GM12878 (cell line): ENCODE data around the gene IGF2R. TPM values are rescaled to one million over a fixed set of nuclear protein-coding genes. Genes with fewer than 3 reads are reported as not detected.

Experiments used
- ATAC-seq: fragments of 200-7000 bp; cut with Tn5 transposase; 3 replicates; pipeline ENCODE4 v1.9.1; 2020; ENCODE audit warnings: mild to moderate bottlenecking, moderate library complexity
- BruUV-seq: library from RNA; stranded (reverse); fragments of 400-500 nt; replicated peaks from 2 replicates; lab custom pipeline; 2021; lab: Mats Ljungman, UMichigan
- CTCF ChIA-PET: fragments of 300-600 bp; sonication (Branson Sonifier 250); formaldehyde crosslinking; extraction: SDS; loops from one replicate; lab custom pipeline; 2021; ENCODE audit warnings: inconsistent platforms; lab: Yijun Ruan, JAX
- POLR2A ChIA-PET: fragments of 350-600 bp; formaldehyde crosslinking; extraction: SDS; loops from one replicate; lab custom pipeline; 2021; ENCODE audit warnings: inconsistent platforms; lab: Charles Lee
- RAD21 ChIA-PET: fragments of 300-600 bp; sonication (Branson Sonifier 250); formaldehyde crosslinking; loops from one replicate; lab custom pipeline; 2023; ENCODE audit warnings: antibody characterized with exemption; ENCODE audit not compliant: unreplicated experiment; lab: Charles Lee
- SMC1A ChIA-PET: fragments of 300-600 bp; sonication (Branson Sonifier 250); formaldehyde crosslinking; loops from one replicate; lab custom pipeline; 2023; ENCODE audit not compliant: unreplicated experiment, uncharacterized antibody; lab: Charles Lee
- DNase-seq: peaks from one replicate; pipeline ENCODE4 v3.0.0-alpha.2; 2011; ENCODE audit warnings: low read depth, low spot score
- FAIRE-seq: peaks from 3 replicates; lab custom pipeline; 2011; peaks lifted over from hg19 to GRCh38; lab: Jason Lieb, UNC
- H2AFZ ChIP-seq: 2 replicates; pipeline ENCODE4 v1.6.0; 2011; ENCODE audit warnings: low read depth, low read length, control low read depth; ENCODE audit not compliant: control insufficient read depth
- H3K27ac ChIP-seq: 2 replicates; pipeline ENCODE4 v1.5.1; 2011; ENCODE audit warnings: control low read depth; ENCODE audit not compliant: control insufficient read depth, insufficient read depth
- H3K27me3 ChIP-seq, 2 experiments: replicated peaks in 1 of 2; 2 replicates each; pipeline versions ENCODE4 v1.6.0 to v1.6.1; 2011; ENCODE audit warnings: low read length in 1 of 2; ENCODE audit not compliant: control insufficient read depth in 2 of 2, insufficient read depth in 2 of 2
- H3K36me3 ChIP-seq, 2 experiments: 2 replicates each; pipeline ENCODE4 v1.5.1; 2011; ENCODE audit warnings: low read length in 1 of 2; ENCODE audit not compliant: control insufficient read depth in 2 of 2, insufficient read depth in 2 of 2
- H3K4me1 ChIP-seq: 2 replicates; pipeline ENCODE4 v1.6.1; 2011; ENCODE audit warnings: mild to moderate bottlenecking, low read length, moderate library complexity, mixed read lengths; ENCODE audit not compliant: control insufficient read depth, insufficient read depth
- H3K4me2 ChIP-seq: 2 replicates; pipeline ENCODE4 v1.6.0; 2011; ENCODE audit warnings: control low read depth; ENCODE audit not compliant: control insufficient read depth, insufficient read depth
- H3K4me3 ChIP-seq: fragments of 200-600 bp; sonication (generic); 2 replicates; pipeline ENCODE4 v1.5.1; 2016
- H3K79me2 ChIP-seq: 2 replicates; pipeline ENCODE4 v1.6.0; 2011; ENCODE audit warnings: low read length; ENCODE audit not compliant: control insufficient read depth, insufficient read depth
- H3K9ac ChIP-seq: 2 replicates; pipeline ENCODE4 v1.8.0; 2011; ENCODE audit warnings: low read length, control low read depth, mixed read lengths; ENCODE audit not compliant: control insufficient read depth, insufficient read depth
- H3K9me3 ChIP-seq: replicated peaks from 3 replicates; pipeline ENCODE4 v1.5.1; 2011; ENCODE audit warnings: mild to moderate bottlenecking, low read length; ENCODE audit not compliant: control insufficient read depth, insufficient read depth
- H4K20me1 ChIP-seq: 2 replicates; pipeline ENCODE4 v1.6.0; 2011; ENCODE audit not compliant: control insufficient read depth, insufficient read depth
- ATF7 ChIP-seq: fragments of 450-650 bp; IDR thresholded peaks from 2 replicates; pipeline ENCODE4 v1.6.1; 2016; ENCODE audit warnings: low read depth, mild to moderate bottlenecking
- BMI1 ChIP-seq: fragments of 450-650 bp; IDR thresholded peaks from 2 replicates; pipeline ENCODE4 v1.6.1; 2016; ENCODE audit warnings: mild to moderate bottlenecking, moderate library complexity, borderline replicate concordance
- CBX3 ChIP-seq: fragments of 200-600 bp; sonication (generic); IDR thresholded peaks from 2 replicates; pipeline ENCODE4 v1.6.1; 2016; ENCODE audit warnings: low read depth, borderline replicate concordance
- CEBPB ChIP-seq, 2 experiments: fragments of 150-350 bp in 1 of 2; IDR thresholded peaks; 2 replicates each; pipeline ENCODE4 v1.6.1; 2012 to 2014; ENCODE audit warnings: low read depth in 2 of 2, low read length in 2 of 2, borderline replicate concordance in 1 of 2, inconsistent platforms in 1 of 2
- ELK1 ChIP-seq: IDR thresholded peaks from 2 replicates; pipeline ENCODE4 v1.6.1; 2012; ENCODE audit warnings: low read depth, low read length, improper control_type of control experiment
- EZH2 ChIP-seq: IDR thresholded peaks from 2 replicates; pipeline ENCODE4 v1.6.1; 2012; ENCODE audit warnings: low read depth, mild to moderate bottlenecking, control low read depth, inconsistent platforms, low read length, borderline replicate concordance; ENCODE audit not compliant: control insufficient read depth
- GABPA ChIP-seq: IDR thresholded peaks from 2 replicates; pipeline ENCODE4 v1.6.1; 2014; ENCODE audit warnings: antibody characterized with exemption, low read depth, mild to moderate bottlenecking, inconsistent platforms
- IKZF1 ChIP-seq: fragments of 450-650 bp; conservative IDR thresholded peaks from 2 replicates; pipeline ENCODE4 v1.6.1; 2017; ENCODE audit warnings: antibody characterized with exemption, mild to moderate bottlenecking
- JUND ChIP-seq: IDR thresholded peaks from 2 replicates; pipeline ENCODE4 v1.6.1; 2012; ENCODE audit warnings: low read depth, mild to moderate bottlenecking, low read length, improper control_type of control experiment, moderate library complexity
- MXI1 ChIP-seq: fragments of 150-350 bp; IDR thresholded peaks from 2 replicates; pipeline ENCODE4 v1.6.1; 2011; ENCODE audit warnings: low read depth, mild to moderate bottlenecking, inconsistent platforms, low read length, improper control_type of control experiment
- SREBF1 ChIP-seq: IDR thresholded peaks from 2 replicates; pipeline ENCODE4 v1.6.1; 2012; ENCODE audit warnings: mild to moderate bottlenecking, low read length
- TARDBP ChIP-seq: IDR thresholded peaks from 2 replicates; pipeline ENCODE4 v1.6.1; 2016; ENCODE audit warnings: borderline replicate concordance
- TCF7 ChIP-seq: IDR thresholded peaks from 2 replicates; pipeline ENCODE4 v1.6.1; 2014; ENCODE audit warnings: antibody characterized with exemption, borderline replicate concordance
- YBX1 ChIP-seq: fragments of 450-650 bp; IDR thresholded peaks from 2 replicates; pipeline ENCODE4 v1.6.1; 2016; ENCODE audit warnings: antibody characterized with exemption
- ZNF207 ChIP-seq: fragments of 450-650 bp; IDR thresholded peaks from 2 replicates; pipeline ENCODE4 v1.6.1; 2014; ENCODE audit warnings: antibody characterized with exemption, mild to moderate bottlenecking, borderline replicate concordance
- ZNF274 ChIP-seq: IDR thresholded peaks from one replicate; pipeline ENCODE4 v1.8.0; 2011; ENCODE audit not compliant: insufficient read length, insufficient read depth
- WGBS: methylation state at CpG from one replicate; pipeline ENCODE4 v1.1.6; 2016; ENCODE audit warnings: low lambda C conversion rate; ENCODE audit not compliant: insufficient replicate concordance, insufficient coverage; ENCODE audit errors: missing lambda C conversion rate; 5-methylcytosine and 5-hydroxymethylcytosine counted together
- in situ Hi-C: fragments of 300-500 bp; cut with MboI; formaldehyde crosslinking; loops from 9 replicates; pipeline ENCODE4 v1.14.3; 2018; ENCODE audit warnings: mixed read lengths
- intact Hi-C: fragments of 100-400 bp; cut with micrococcal nuclease; formaldehyde crosslinking; loops from one replicate; pipeline ENCODE4 v1.14.2; 2022; ENCODE audit not compliant: unreplicated experiment
- polyA plus RNA-seq, 11 experiments: library from polyadenylated mRNA; depleted of rRNA in 4 of 11; unstranded in 6 of 11; stranded (reverse) in 5 of 11; fragments of >200 nt; fragmentation: Nextera tagmentation in 4 of 11; fragmentation: Illumina TruSeq in 1 of 11; extraction: Ambion mirVana in 4 of 11; extraction: Trizol in 1 of 11; gene quantifications; 1 replicate in 1 of 11; 2 replicates in 10 of 11; pipeline versions ENCODE4 v1.2.1 to v1.2.3, GENCODE V29; 2011 to 2016; ENCODE audit warnings: inconsistent platforms in 2 of 11, missing spikeins in 2 of 11, low read depth in 1 of 11
- total RNA-seq, 4 experiments: library from RNA; depleted of rRNA in 3 of 4; stranded (reverse); fragments of >200 nt in 3 of 4; fragmentation: Illumina TruSeq in 1 of 4; extraction: Trizol in 1 of 4; gene quantifications; 2 replicates each; pipeline versions ENCODE4 v1.2.1 to v1.2.3, GENCODE V29; 2013 to 2021
- TF ChIP-seq, protein P1 (sequence below): fragments of 450-650 bp; formaldehyde crosslinking; IDR thresholded peaks from 2 replicates; pipeline ENCODE4 v1.4.0; 2020; ENCODE audit warnings: mild to moderate bottlenecking, moderate library complexity

The IGF2R gene
- total and polyA plus RNA-seq, 10 of the 15 experiments (the other 5 are each of a cell fraction or from before 2014, with no cell fraction given): 1.00 to 40.1 (median 16.8) TPM

GRCh38 chr6:160077024-160077423, 108.1 kb downstream of the IGF2R start:
- POLR2A ChIA-PET: no interaction called here
- intact Hi-C loops: no loop called here
- SMC1A ChIA-PET: interaction anchor here (0.9 to 2.3 kb wide), 5 partner anchors 10 to 214 kb away, joined by 3 to 6 read pairs (median 4); no protein-coding TSS in a partner anchor
- no peak overlapping the region for H2AFZ ChIP-seq
- H4K20me1 ChIP-seq: no peaks in the 10 kb centered on the region
- no peak overlapping the region for H3K4me2 ChIP-seq
- H3K4me1 ChIP-seq: no peaks in the 10 kb centered on the region
- no peaks in the 10 kb centered on the region for H3K27me3 ChIP-seq
- H3K4me3 ChIP-seq: no peak overlapping the region
- 90% methylated on average over 5 of the region's 5 CpGs for WGBS
- peaks cover 30 to 49% of the 10 kb centered on the region in 2 experiments for H3K36me3 ChIP-seq
- in situ Hi-C loops: no loop called here
- ATAC-seq: no peak
- no peaks in the 10 kb centered on the region for H3K9me3 ChIP-seq
- H3K9ac ChIP-seq: no peak overlapping the region
- no peak overlapping the region for H3K27ac ChIP-seq
- no peak for DNase-seq
- FAIRE-seq: no peak
- BruUV-seq: no TSS peak
- H3K79me2 ChIP-seq: no peaks in the 10 kb centered on the region
- CTCF ChIA-PET: interaction anchor here (1.1 to 1.3 kb wide), 2 partner anchors 145 to 214 kb away, joined by 3 read pairs; no protein-coding TSS in a partner anchor
- RAD21 ChIA-PET: no interaction called here
- no peak for TF ChIP-seq MXI1
- no peak for TF ChIP-seq ELK1
- TF ChIP-seq TCF7: no peak
- no peak for TF ChIP-seq ATF7
- no peak for TF ChIP-seq ZNF274
- TF ChIP-seq, protein P1, sequence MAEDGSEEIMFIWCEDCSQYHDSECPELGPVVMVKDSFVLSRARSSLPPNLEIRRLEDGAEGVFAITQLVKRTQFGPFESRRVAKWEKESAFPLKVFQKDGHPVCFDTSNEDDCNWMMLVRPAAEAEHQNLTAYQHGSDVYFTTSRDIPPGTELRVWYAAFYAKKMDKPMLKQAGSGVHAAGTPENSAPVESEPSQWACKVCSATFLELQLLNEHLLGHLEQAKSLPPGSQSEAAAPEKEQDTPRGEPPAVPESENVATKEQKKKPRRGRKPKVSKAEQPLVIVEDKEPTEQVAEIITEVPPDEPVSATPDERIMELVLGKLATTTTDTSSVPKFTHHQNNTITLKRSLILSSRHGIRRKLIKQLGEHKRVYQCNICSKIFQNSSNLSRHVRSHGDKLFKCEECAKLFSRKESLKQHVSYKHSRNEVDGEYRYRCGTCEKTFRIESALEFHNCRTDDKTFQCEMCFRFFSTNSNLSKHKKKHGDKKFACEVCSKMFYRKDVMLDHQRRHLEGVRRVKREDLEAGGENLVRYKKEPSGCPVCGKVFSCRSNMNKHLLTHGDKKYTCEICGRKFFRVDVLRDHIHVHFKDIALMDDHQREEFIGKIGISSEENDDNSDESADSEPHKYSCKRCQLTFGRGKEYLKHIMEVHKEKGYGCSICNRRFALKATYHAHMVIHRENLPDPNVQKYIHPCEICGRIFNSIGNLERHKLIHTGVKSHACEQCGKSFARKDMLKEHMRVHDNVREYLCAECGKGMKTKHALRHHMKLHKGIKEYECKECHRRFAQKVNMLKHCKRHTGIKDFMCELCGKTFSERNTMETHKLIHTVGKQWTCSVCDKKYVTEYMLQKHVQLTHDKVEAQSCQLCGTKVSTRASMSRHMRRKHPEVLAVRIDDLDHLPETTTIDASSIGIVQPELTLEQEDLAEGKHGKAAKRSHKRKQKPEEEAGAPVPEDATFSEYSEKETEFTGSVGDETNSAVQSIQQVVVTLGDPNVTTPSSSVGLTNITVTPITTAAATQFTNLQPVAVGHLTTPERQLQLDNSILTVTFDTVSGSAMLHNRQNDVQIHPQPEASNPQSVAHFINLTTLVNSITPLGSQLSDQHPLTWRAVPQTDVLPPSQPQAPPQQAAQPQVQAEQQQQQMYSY (CRISPR knock-in tag): no peak
- TF ChIP-seq JUND: no peak
- no peak for TF ChIP-seq CEBPB (IDR thresholded peaks at IDR 0.05; ENCODE audit: borderline replicate concordance in 1 of 2, low read depth in 2 of 2, low read length in 2 of 2)
- TF ChIP-seq GABPA: no peak
- TF ChIP-seq EZH2: no peak
- TF ChIP-seq ZNF207: no peak
- TF ChIP-seq BMI1: no peak
- TF ChIP-seq SREBF1: no peak
- TF ChIP-seq IKZF1: no peak
- TF ChIP-seq TARDBP: no peak
- TF ChIP-seq YBX1: no peak
- TF ChIP-seq CBX3: no peak
